GM12878 (cell line): ENCODE results near the gene PAX2. TPM values are rescaled to one million over a fixed set of nuclear protein-coding genes. Genes with fewer than 3 reads are reported as not detected.

ENCODE experiments used
- ATAC-seq: fragments of 200-7000 bp; cut with Tn5 transposase; 3 replicates; pipeline ENCODE4 v1.9.1; 2020; ENCODE audit warnings: mild to moderate bottlenecking, moderate library complexity
- BruUV-seq: library from RNA; stranded (reverse); fragments of 400-500 nt; replicated peaks from 2 replicates; lab custom pipeline; 2021; lab: Mats Ljungman, UMichigan
- CTCF ChIA-PET: fragments of 300-600 bp; sonication (Branson Sonifier 250); formaldehyde crosslinking; extraction: SDS; loops from one replicate; lab custom pipeline; 2021; ENCODE audit warnings: inconsistent platforms; lab: Yijun Ruan, JAX
- POLR2A ChIA-PET: fragments of 350-600 bp; formaldehyde crosslinking; extraction: SDS; loops from one replicate; lab custom pipeline; 2021; ENCODE audit warnings: inconsistent platforms; lab: Charles Lee
- RAD21 ChIA-PET: fragments of 300-600 bp; sonication (Branson Sonifier 250); formaldehyde crosslinking; loops from one replicate; lab custom pipeline; 2023; ENCODE audit warnings: antibody characterized with exemption; ENCODE audit not compliant: unreplicated experiment; lab: Charles Lee
- SMC1A ChIA-PET: fragments of 300-600 bp; sonication (Branson Sonifier 250); formaldehyde crosslinking; loops from one replicate; lab custom pipeline; 2023; ENCODE audit not compliant: unreplicated experiment, uncharacterized antibody; lab: Charles Lee
- DNase-seq: peaks from one replicate; pipeline ENCODE4 v3.0.0-alpha.2; 2011; ENCODE audit warnings: low read depth, low spot score
- FAIRE-seq: peaks from 3 replicates; lab custom pipeline; 2011; peaks lifted over from hg19 to GRCh38; lab: Jason Lieb, UNC
- H2AFZ ChIP-seq: 2 replicates; pipeline ENCODE4 v1.6.0; 2011; ENCODE audit warnings: low read depth, low read length, control low read depth; ENCODE audit not compliant: control insufficient read depth
- H3K27ac ChIP-seq: 2 replicates; pipeline ENCODE4 v1.5.1; 2011; ENCODE audit warnings: control low read depth; ENCODE audit not compliant: control insufficient read depth, insufficient read depth
- H3K27me3 ChIP-seq, 2 experiments: replicated peaks in 1 of 2; 2 replicates each; pipeline versions ENCODE4 v1.6.0 to v1.6.1; 2011; ENCODE audit warnings: low read length in 1 of 2; ENCODE audit not compliant: control insufficient read depth in 2 of 2, insufficient read depth in 2 of 2
- H3K36me3 ChIP-seq, 2 experiments: 2 replicates each; pipeline ENCODE4 v1.5.1; 2011; ENCODE audit warnings: low read length in 1 of 2; ENCODE audit not compliant: control insufficient read depth in 2 of 2, insufficient read depth in 2 of 2
- H3K4me1 ChIP-seq: 2 replicates; pipeline ENCODE4 v1.6.1; 2011; ENCODE audit warnings: mild to moderate bottlenecking, low read length, moderate library complexity, mixed read lengths; ENCODE audit not compliant: control insufficient read depth, insufficient read depth
- H3K4me2 ChIP-seq: 2 replicates; pipeline ENCODE4 v1.6.0; 2011; ENCODE audit warnings: control low read depth; ENCODE audit not compliant: control insufficient read depth, insufficient read depth
- H3K4me3 ChIP-seq: fragments of 200-600 bp; sonication (generic); 2 replicates; pipeline ENCODE4 v1.5.1; 2016
- H3K79me2 ChIP-seq: 2 replicates; pipeline ENCODE4 v1.6.0; 2011; ENCODE audit warnings: low read length; ENCODE audit not compliant: control insufficient read depth, insufficient read depth
- H3K9ac ChIP-seq: 2 replicates; pipeline ENCODE4 v1.8.0; 2011; ENCODE audit warnings: low read length, control low read depth, mixed read lengths; ENCODE audit not compliant: control insufficient read depth, insufficient read depth
- H3K9me3 ChIP-seq: replicated peaks from 3 replicates; pipeline ENCODE4 v1.5.1; 2011; ENCODE audit warnings: mild to moderate bottlenecking, low read length; ENCODE audit not compliant: control insufficient read depth, insufficient read depth
- H4K20me1 ChIP-seq: 2 replicates; pipeline ENCODE4 v1.6.0; 2011; ENCODE audit not compliant: control insufficient read depth, insufficient read depth
- SUZ12 ChIP-seq: fragments of 200-600 bp; sonication (generic); IDR thresholded peaks from one replicate; pipeline ENCODE4 v1.6.1; 2018; ENCODE audit warnings: antibody characterized with exemption, mild to moderate bottlenecking; ENCODE audit not compliant: unreplicated experiment
- WGBS: methylation state at CpG from one replicate; pipeline ENCODE4 v1.1.6; 2016; ENCODE audit warnings: low lambda C conversion rate; ENCODE audit not compliant: insufficient replicate concordance, insufficient coverage; ENCODE audit errors: missing lambda C conversion rate; 5-methylcytosine and 5-hydroxymethylcytosine counted together
- in situ Hi-C: fragments of 300-500 bp; cut with MboI; formaldehyde crosslinking; loops from 9 replicates; pipeline ENCODE4 v1.14.3; 2018; ENCODE audit warnings: mixed read lengths
- intact Hi-C: fragments of 100-400 bp; cut with micrococcal nuclease; formaldehyde crosslinking; loops from one replicate; pipeline ENCODE4 v1.14.2; 2022; ENCODE audit not compliant: unreplicated experiment
- polyA plus RNA-seq, 11 experiments: library from polyadenylated mRNA; depleted of rRNA in 4 of 11; unstranded in 6 of 11; stranded (reverse) in 5 of 11; fragments of >200 nt; fragmentation: Nextera tagmentation in 4 of 11; fragmentation: Illumina TruSeq in 1 of 11; extraction: Ambion mirVana in 4 of 11; extraction: Trizol in 1 of 11; gene quantifications; 1 replicate in 1 of 11; 2 replicates in 10 of 11; pipeline versions ENCODE4 v1.2.1 to v1.2.3, GENCODE V29; 2011 to 2016; ENCODE audit warnings: inconsistent platforms in 2 of 11, missing spikeins in 2 of 11, low read depth in 1 of 11
- total RNA-seq, 4 experiments: library from RNA; depleted of rRNA in 3 of 4; stranded (reverse); fragments of >200 nt in 3 of 4; fragmentation: Illumina TruSeq in 1 of 4; extraction: Trizol in 1 of 4; gene quantifications; 2 replicates each; pipeline versions ENCODE4 v1.2.1 to v1.2.3, GENCODE V29; 2013 to 2021
- TF ChIP-seq, protein P1 (sequence below): fragments of 450-650 bp; conservative IDR thresholded peaks from 2 replicates; pipeline ENCODE4 v1.6.1; 2017; ENCODE audit warnings: mild to moderate bottlenecking, moderate library complexity

The PAX2 gene
- total and polyA plus RNA-seq, 10 of the 15 experiments (the other 5 are each of a cell fraction or from before 2014, with no cell fraction given): not detected

GRCh38 chr10:100746784-100747455 lies 1.5 kb downstream of the PAX2 start:
- H3K9ac ChIP-seq: no peak overlapping the region
- FAIRE-seq: no peak
- no peak for ATAC-seq
- H3K4me3 ChIP-seq: no peak overlapping the region
- DNase-seq: no peak
- no peaks in the 10 kb centered on the region for H4K20me1 ChIP-seq
- no peaks in the 10 kb centered on the region for H3K79me2 ChIP-seq
- BruUV-seq: no TSS peak
- in situ Hi-C loops (no loop called here), intact Hi-C loops (loop anchor here (10.0 kb wide), 1 partner anchor 128 kb away; no protein-coding TSS in a partner anchor)
- CTCF ChIA-PET: interaction anchor here (0.7 kb wide), 1 partner anchor 851 kb away, joined by 3 read pairs; no protein-coding TSS in a partner anchor
- no peaks in the 10 kb centered on the region for H3K9me3 ChIP-seq
- RAD21 ChIA-PET: no interaction called here
- 4% methylated on average over 9 of the region's 9 CpGs for WGBS
- no peak overlapping the region for H3K4me2 ChIP-seq
- no peak overlapping the region for H3K27ac ChIP-seq
- SMC1A ChIA-PET: no interaction called here
- H2AFZ ChIP-seq: no peak overlapping the region
- TF ChIP-seq, protein P1, sequence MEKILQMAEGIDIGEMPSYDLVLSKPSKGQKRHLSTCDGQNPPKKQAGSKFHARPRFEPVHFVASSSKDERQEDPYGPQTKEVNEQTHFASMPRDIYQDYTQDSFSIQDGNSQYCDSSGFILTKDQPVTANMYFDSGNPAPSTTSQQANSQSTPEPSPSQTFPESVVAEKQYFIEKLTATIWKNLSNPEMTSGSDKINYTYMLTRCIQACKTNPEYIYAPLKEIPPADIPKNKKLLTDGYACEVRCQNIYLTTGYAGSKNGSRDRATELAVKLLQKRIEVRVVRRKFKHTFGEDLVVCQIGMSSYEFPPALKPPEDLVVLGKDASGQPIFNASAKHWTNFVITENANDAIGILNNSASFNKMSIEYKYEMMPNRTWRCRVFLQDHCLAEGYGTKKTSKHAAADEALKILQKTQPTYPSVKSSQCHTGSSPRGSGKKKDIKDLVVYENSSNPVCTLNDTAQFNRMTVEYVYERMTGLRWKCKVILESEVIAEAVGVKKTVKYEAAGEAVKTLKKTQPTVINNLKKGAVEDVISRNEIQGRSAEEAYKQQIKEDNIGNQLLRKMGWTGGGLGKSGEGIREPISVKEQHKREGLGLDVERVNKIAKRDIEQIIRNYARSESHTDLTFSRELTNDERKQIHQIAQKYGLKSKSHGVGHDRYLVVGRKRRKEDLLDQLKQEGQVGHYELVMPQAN: no peak
- TF ChIP-seq SUZ12: peak; percentile 64
- POLR2A ChIA-PET: no interaction called here
- H3K36me3 ChIP-seq: no peaks in the 10 kb centered on the region
- peaks cover 44 to 45% of the 10 kb centered on the region in 2 experiments for H3K27me3 ChIP-seq
- no peaks in the 10 kb centered on the region for H3K4me1 ChIP-seq
